Breast epithelium (tissue), 3 donors: ENCODE data around the gene LRIG3.

Experiments
- CTCF ChIP-seq, 3 donors: fragments of 450-650 bp; IDR thresholded peaks; one replicate each; pipeline ENCODE4 v1.5.1; 2016 to 2017; ENCODE audit warnings: antibody characterized with exemption in 3 of 3, mild to moderate bottlenecking in 3 of 3, moderate library complexity in 3 of 3
- POLR2A ChIP-seq: fragments of 450-650 bp; IDR thresholded peaks from one replicate; pipeline ENCODE4 v1.6.1; 2016; ENCODE audit warnings: antibody characterized with exemption, mild to moderate bottlenecking, moderate library complexity
- POLR2AphosphoS5 ChIP-seq, 3 donors: sonication (generic); formaldehyde crosslinking; IDR thresholded peaks; one replicate each; pipeline ENCODE4 v1.6.1; 2017; ENCODE audit warnings: antibody characterized with exemption in 3 of 3

GRCh38 chr12:58938440-58938839 is 18.1 kb upstream of the LRIG3 start:
- TF ChIP-seq CTCF (IDR thresholded peaks at IDR 0.05) (no peak), POLR2AphosphoS5 (IDR thresholded peaks at IDR 0.05) (no peak), POLR2A (no peak)
